Liver (tissue), 3 donors: ENCODE measurements around the gene CCNYL1.

Source experiments
- EGR1 ChIP-seq, 2 donors: IDR thresholded peaks; 2 replicates each; pipeline ENCODE4 v1.6.1; 2016 to 2018; ENCODE audit warnings: antibody characterized with exemption in 2 of 2, low read depth in 2 of 2
- FOXA1 ChIP-seq: IDR thresholded peaks from 2 replicates; pipeline ENCODE4 v1.6.1; 2016; ENCODE audit warnings: antibody characterized with exemption
- FOXA2 ChIP-seq: IDR thresholded peaks from 2 replicates; pipeline ENCODE4 v1.6.1; 2016; ENCODE audit warnings: antibody characterized with exemption
- RAD21 ChIP-seq, 2 donors: IDR thresholded peaks; 2 replicates each; pipeline ENCODE4 v1.6.1; 2016; ENCODE audit warnings: antibody characterized with exemption in 2 of 2, mild to moderate bottlenecking in 2 of 2
- RXRA ChIP-seq, 2 donors: IDR thresholded peaks; 2 replicates each; pipeline ENCODE4 v1.6.1; 2017 to 2018; ENCODE audit warnings: antibody characterized with exemption in 2 of 2, mild to moderate bottlenecking in 1 of 2
- SP1 ChIP-seq: IDR thresholded peaks from 2 replicates; pipeline ENCODE4 v1.6.1; 2018; ENCODE audit warnings: antibody characterized with exemption, mild to moderate bottlenecking
- TAF1 ChIP-seq: conservative IDR thresholded peaks from 2 replicates; pipeline ENCODE4 v1.6.1; 2016; ENCODE audit warnings: antibody characterized with exemption, mild to moderate bottlenecking
- TF ChIP-seq, protein P1 (sequence below): fragments of 150-350 bp; IDR thresholded peaks from 2 replicates; pipeline ENCODE4 v1.5.1; 2017; ENCODE audit warnings: improper control_type of control experiment, low read depth, low read length; ENCODE audit not compliant: missing input control
- TF ChIP-seq, protein P2 (sequence below): IDR thresholded peaks from 2 replicates; pipeline ENCODE4 v1.6.1; 2016; ENCODE audit warnings: antibody characterized with exemption
- TF ChIP-seq, protein P3 (sequence below): IDR thresholded peaks from 2 replicates; pipeline ENCODE4 v1.6.1; 2016; ENCODE audit warnings: antibody characterized with exemption, mild to moderate bottlenecking
- TF ChIP-seq, protein P4 (sequence below): IDR thresholded peaks from 2 replicates; pipeline ENCODE4 v1.6.1; 2016; ENCODE audit warnings: antibody characterized with exemption
- donor health status: healthy.
- donor health status: healthy.

DNA sequence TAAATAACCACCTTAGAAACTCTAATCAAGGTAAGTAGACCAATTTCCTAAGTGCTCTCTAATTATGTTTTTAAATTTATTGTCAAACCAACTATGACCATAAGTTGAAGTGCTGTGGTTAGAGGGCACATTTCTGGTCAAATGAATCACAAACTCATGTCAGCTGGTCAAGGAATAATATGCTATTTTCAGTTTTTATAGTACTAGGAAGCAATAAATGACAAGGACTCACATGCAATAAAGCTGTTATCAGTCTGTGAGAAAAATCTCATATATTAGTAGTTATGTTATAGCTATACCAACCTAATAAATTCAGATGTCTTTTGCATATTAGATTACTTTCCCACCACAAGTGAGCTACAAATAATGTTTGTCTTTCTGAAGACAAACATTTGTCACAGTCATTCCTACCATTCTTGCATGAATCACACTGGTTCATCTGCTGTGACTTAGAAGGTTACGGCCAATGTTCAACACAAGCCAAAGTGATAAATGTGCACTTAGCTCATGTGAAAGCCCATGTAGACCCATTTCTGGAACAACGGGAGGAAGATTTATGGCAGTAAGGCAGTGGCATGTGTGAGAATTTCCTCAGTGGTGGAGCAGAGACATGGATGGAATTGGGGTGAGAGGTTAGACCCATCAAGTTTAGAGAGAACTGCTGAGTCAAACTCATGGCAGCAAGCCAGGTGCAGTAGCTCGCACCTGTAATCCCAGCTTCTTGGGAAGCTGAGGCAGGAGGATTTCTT, 27.4 kb upstream of the CCNYL1 start:
- TF ChIP-seq RAD21 (IDR thresholded peaks at IDR 0.05) = no peak
- TF ChIP-seq, protein P1, sequence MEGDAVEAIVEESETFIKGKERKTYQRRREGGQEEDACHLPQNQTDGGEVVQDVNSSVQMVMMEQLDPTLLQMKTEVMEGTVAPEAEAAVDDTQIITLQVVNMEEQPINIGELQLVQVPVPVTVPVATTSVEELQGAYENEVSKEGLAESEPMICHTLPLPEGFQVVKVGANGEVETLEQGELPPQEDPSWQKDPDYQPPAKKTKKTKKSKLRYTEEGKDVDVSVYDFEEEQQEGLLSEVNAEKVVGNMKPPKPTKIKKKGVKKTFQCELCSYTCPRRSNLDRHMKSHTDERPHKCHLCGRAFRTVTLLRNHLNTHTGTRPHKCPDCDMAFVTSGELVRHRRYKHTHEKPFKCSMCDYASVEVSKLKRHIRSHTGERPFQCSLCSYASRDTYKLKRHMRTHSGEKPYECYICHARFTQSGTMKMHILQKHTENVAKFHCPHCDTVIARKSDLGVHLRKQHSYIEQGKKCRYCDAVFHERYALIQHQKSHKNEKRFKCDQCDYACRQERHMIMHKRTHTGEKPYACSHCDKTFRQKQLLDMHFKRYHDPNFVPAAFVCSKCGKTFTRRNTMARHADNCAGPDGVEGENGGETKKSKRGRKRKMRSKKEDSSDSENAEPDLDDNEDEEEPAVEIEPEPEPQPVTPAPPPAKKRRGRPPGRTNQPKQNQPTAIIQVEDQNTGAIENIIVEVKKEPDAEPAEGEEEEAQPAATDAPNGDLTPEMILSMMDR = no peak
- TF ChIP-seq EGR1 (IDR thresholded peaks at IDR 0.05; ENCODE audit: low read depth in 2 of 2) = no peak
- TF ChIP-seq, protein P2, sequence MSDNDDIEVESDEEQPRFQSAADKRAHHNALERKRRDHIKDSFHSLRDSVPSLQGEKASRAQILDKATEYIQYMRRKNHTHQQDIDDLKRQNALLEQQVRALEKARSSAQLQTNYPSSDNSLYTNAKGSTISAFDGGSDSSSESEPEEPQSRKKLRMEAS = no peak
- TF ChIP-seq, protein P3, sequence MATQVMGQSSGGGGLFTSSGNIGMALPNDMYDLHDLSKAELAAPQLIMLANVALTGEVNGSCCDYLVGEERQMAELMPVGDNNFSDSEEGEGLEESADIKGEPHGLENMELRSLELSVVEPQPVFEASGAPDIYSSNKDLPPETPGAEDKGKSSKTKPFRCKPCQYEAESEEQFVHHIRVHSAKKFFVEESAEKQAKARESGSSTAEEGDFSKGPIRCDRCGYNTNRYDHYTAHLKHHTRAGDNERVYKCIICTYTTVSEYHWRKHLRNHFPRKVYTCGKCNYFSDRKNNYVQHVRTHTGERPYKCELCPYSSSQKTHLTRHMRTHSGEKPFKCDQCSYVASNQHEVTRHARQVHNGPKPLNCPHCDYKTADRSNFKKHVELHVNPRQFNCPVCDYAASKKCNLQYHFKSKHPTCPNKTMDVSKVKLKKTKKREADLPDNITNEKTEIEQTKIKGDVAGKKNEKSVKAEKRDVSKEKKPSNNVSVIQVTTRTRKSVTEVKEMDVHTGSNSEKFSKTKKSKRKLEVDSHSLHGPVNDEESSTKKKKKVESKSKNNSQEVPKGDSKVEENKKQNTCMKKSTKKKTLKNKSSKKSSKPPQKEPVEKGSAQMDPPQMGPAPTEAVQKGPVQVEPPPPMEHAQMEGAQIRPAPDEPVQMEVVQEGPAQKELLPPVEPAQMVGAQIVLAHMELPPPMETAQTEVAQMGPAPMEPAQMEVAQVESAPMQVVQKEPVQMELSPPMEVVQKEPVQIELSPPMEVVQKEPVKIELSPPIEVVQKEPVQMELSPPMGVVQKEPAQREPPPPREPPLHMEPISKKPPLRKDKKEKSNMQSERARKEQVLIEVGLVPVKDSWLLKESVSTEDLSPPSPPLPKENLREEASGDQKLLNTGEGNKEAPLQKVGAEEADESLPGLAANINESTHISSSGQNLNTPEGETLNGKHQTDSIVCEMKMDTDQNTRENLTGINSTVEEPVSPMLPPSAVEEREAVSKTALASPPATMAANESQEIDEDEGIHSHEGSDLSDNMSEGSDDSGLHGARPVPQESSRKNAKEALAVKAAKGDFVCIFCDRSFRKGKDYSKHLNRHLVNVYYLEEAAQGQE = no peak
- no peak for TF ChIP-seq FOXA1
- TF ChIP-seq TAF1 = no peak
- TF ChIP-seq, protein P4, sequence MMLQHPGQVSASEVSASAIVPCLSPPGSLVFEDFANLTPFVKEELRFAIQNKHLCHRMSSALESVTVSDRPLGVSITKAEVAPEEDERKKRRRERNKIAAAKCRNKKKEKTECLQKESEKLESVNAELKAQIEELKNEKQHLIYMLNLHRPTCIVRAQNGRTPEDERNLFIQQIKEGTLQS = no peak
- no peak for TF ChIP-seq RXRA (IDR thresholded peaks at IDR 0.05)
- no peak for TF ChIP-seq SP1
- TF ChIP-seq FOXA2 = no peak
